ENCODE measurements around the gene C16orf89.

C16orf89 gene

GRCh38 chr16:5033256-5034166, 32.2 kb downstream of the C16orf89 start, which contains the start of gene NAGPA:
Gene NAGPA (minus strand): TSS chr16:5033935. CDS start chr16:5033914, 21 bp downstream.
- H3K27ac ChIP-seq, result peak within 1 kb of the TSS; percentile 71
- ChIA-PET CTCF (interaction anchor here (0.6 to 1.2 kb wide), 3 partner anchors 9 to 39 kb away, joined by 3 to 6 read pairs (median 6); no protein-coding TSS in a partner anchor), POLR2A (ENCODE audit: low non-redundant PET) (interaction anchor here (0.6 kb wide), 1 partner anchor 191 kb away, joined by 3 read pairs; no protein-coding TSS in a partner anchor)
- DNase-seq (ENCODE audit: low spot score), result peak; percentile 91
- no peak for TF ChIP-seq CTCF (conservative IDR thresholded peaks at IDR 0.05; ENCODE audit: low read depth)

- CTCF ChIA-PET, result no interaction called here
Observed at GRCh38 chr16:5032748-5033167, 33.0 kb downstream of the C16orf89 start.

GRCh38 chr16:5031601-5032000, 34.2 kb downstream of the C16orf89 start:
- ChIA-PET CTCF (no interaction called here), POLR2A (ENCODE audit: low non-redundant PET) (no interaction called here)
- no peak for TF ChIP-seq CTCF (conservative IDR thresholded peaks at IDR 0.05; ENCODE audit: low read depth)

More at GRCh38 chr16:5032748-5033167, 33.0 kb downstream of the C16orf89 start:
- POLR2A ChIA-PET (ENCODE audit: low non-redundant PET), result no interaction called here
- TF ChIP-seq CTCF (conservative IDR thresholded peaks at IDR 0.05; ENCODE audit: low read depth), result no peak
- DNase-seq (ENCODE audit: low spot score), result no peak
- peak overlapping the region; percentile 71 for H3K27ac ChIP-seq

GRCh38 chr16:5030251-5030870, 35.4 kb downstream of the C16orf89 start:
- ChIA-PET CTCF (no interaction called here), POLR2A (ENCODE audit: low non-redundant PET) (no interaction called here)
- no peak for DNase-seq (ENCODE audit: low spot score)
- no peak overlapping the region; the same call in 1 of the 2 replicates for H3K27ac ChIP-seq
- TF ChIP-seq CTCF (conservative IDR thresholded peaks at IDR 0.05; ENCODE audit: low read depth), result no peak

More at GRCh38 chr16:5031601-5032000, 34.2 kb downstream of the C16orf89 start:
- DNase-seq (ENCODE audit: low spot score), result no peak
- no peak overlapping the region for H3K27ac ChIP-seq

GRCh38 chr16:5028950-5029475, 36.7 kb downstream of the C16orf89 start:
- ChIA-PET CTCF (no interaction called here), POLR2A (ENCODE audit: low non-redundant PET) (no interaction called here)
- no peak overlapping the region; the same call in 1 of the 2 replicates for H3K27ac ChIP-seq
- DNase-seq (ENCODE audit: low spot score), result no peak
- TF ChIP-seq CTCF (conservative IDR thresholded peaks at IDR 0.05; ENCODE audit: low read depth), result no peak

GRCh38 chr16:5027575-5028235, 38.1 kb downstream of the C16orf89 start:
- POLR2A ChIA-PET (ENCODE audit: low non-redundant PET), result no interaction called here
- CTCF ChIA-PET, result no interaction called here
- no peak for TF ChIP-seq CTCF (conservative IDR thresholded peaks at IDR 0.05; ENCODE audit: low read depth)

More at GRCh38 chr16:5027575-5028235, 38.1 kb downstream of the C16orf89 start:
- no peak for DNase-seq (ENCODE audit: low spot score)
- H3K27ac ChIP-seq, result no peak overlapping the region

All from RWPE1 (cell line).